Heart left ventricle (tissue), 16 donors: Measurements from ENCODE around the gene TFDP1. TPM values are rescaled to one million over a fixed set of nuclear protein-coding genes. Genes with fewer than 3 reads are reported as not detected.

ENCODE experiments used
- ATAC-seq, 4 donors: fragments of 200-7000 bp; cut with Tn5 transposase; one replicate each; pipeline ENCODE4 v1.9.1; 2020 to 2022; ENCODE audit warnings: moderate library complexity in 4 of 4, mild to moderate bottlenecking in 3 of 4, moderate number of reproducible peaks in 1 of 4
- DNase-seq, 5 donors: peaks; one replicate each; pipeline ENCODE4 v3.0.0-alpha.2; 2020
- H3K27ac ChIP-seq, 12 donors: fragments of 200-600 bp; sonication (generic) in 4 of 12; one replicate each; pipeline versions ENCODE4 v1.5.0 to v1.8.0; 2016 to 2022; ENCODE audit warnings: mild to moderate bottlenecking in 2 of 12
- H3K27me3 ChIP-seq, 9 donors: fragments of 200-600 bp; sonication (generic) in 2 of 9; one replicate each; pipeline versions ENCODE4 v1.5.1 to v1.8.0; 2016 to 2022; ENCODE audit warnings: mild to moderate bottlenecking in 3 of 9
- H3K36me3 ChIP-seq, 9 donors: fragments of 200-600 bp; sonication (generic) in 2 of 9; one replicate each; pipeline versions ENCODE4 v1.5.0 to v1.8.0; 2018 to 2022; ENCODE audit warnings: mild to moderate bottlenecking in 2 of 9
- H3K4me1 ChIP-seq, 12 donors: fragments of 200-600 bp; sonication (generic) in 4 of 12; one replicate each; pipeline versions ENCODE4 v1.5.0 to v1.8.0; 2016 to 2022; ENCODE audit warnings: mild to moderate bottlenecking in 3 of 12
- H3K4me3 ChIP-seq, 12 donors: fragments of 200-600 bp; sonication (generic) in 4 of 12; one replicate each; pipeline versions ENCODE4 v1.5.0 to v1.8.0; 2017 to 2022; ENCODE audit warnings: mild to moderate bottlenecking in 9 of 12, moderate library complexity in 4 of 12
- H3K9me3 ChIP-seq, 12 donors: fragments of 200-600 bp; sonication (generic) in 4 of 12; one replicate each; pipeline versions ENCODE4 v1.5.0 to v1.8.0; 2016 to 2022; ENCODE audit warnings: mild to moderate bottlenecking in 1 of 12
- POLR2A ChIP-seq, 2 donors: fragments of 450-650 bp; IDR thresholded peaks; one replicate each; pipeline ENCODE4 v1.6.1; 2017; ENCODE audit warnings: antibody characterized with exemption in 2 of 2, mild to moderate bottlenecking in 2 of 2, moderate library complexity in 2 of 2
- WGBS, 4 donors: extraction: QIAGEN DNeasy Blood & Tissue Kit in 2 of 4; methylation state at CpG; one replicate each; pipeline versions ENCODE4 v1.1.5 to v1.1.7; 2013 to 2018; 5-methylcytosine and 5-hydroxymethylcytosine counted together
- intact Hi-C, 10 donors: fragments of 100-400 bp; cut with DNase I; formaldehyde crosslinking; loops; one replicate each; pipeline versions ENCODE4 v1.11.1 to v1.14.2; 2022
- polyA plus RNA-seq, 2 donors: library from polyadenylated mRNA; stranded (reverse); fragments of 200-250 nt; gene quantifications; one replicate each; pipeline ENCODE4 v1.2.3, GENCODE V29; 2013
- total RNA-seq, 9 donors: library from RNA; depleted of rRNA in 2 of 9; stranded (reverse); fragments of >200 nt in 2 of 9; fragmentation: NEBNext Ultra II Directional in 3 of 9; extraction: Animal tissue kit (Norgen Biotek cat#: 25700) in 3 of 9; gene quantifications; one replicate each; pipeline versions ENCODE4 v1.1.0 to v1.2.4, GENCODE V29; 2016 to 2023
- TF ChIP-seq, protein P1 (sequence below), 12 donors: fragments of 200-600 bp; sonication (generic) in 4 of 12; IDR thresholded peaks; one replicate each; pipeline versions ENCODE4 v1.5.0 to v1.8.0; 2018 to 2022; ENCODE audit warnings: antibody characterized with exemption in 12 of 12, mild to moderate bottlenecking in 5 of 12
- donor health status: ischemic (EF 13 %, LVEDD 7.1; RV severe dilation, severe dysfunction).
- donor health status: healthy with polysubstance abuse.
- donor health status: DM: no; HTN: yes; CAD: no.
- donor health status: DM: no; HTN: no; CAD: no.
- donor health status: ischemic (EF 25% LVEDD 6.9; RV normal size, moderate dysfunction).
- donor health status: ischemic (EF 25% LVEDD 5.7; RV mildly dilated, moderate dysfunction).
- donor health status: healthy.
- donor health status: DM: yes; HTN: yes; CAD: no.
- donor health status: ischemic (EF 35%, LVEDD 5.7; RV mildly dilated, moderate dysfunction).
- donor health status: nonischemic (EF 11% LVEDD 7.7; RV severe dilation, severe dysfunction).
- donor health status: DM: yes; HTN: yes; CAD: no.
- donor health status: PGD.
- donor health status: ischemic (EF 29% LVEDD 5.4; RV normal size, mild dysfunction).
- donor health status: nonischemic (EF 23%, LVEDD 6.1; RV moderate dilation, normal function).

The TFDP1 gene
- total and polyA plus RNA-seq, 11 donors = 19.7 to 50.3 (median 44.3) TPM

GRCh38 chr13:113616281-113616906 is 31.8 kb downstream of the TFDP1 start:
- H3K9me3 ChIP-seq = no peaks in the 10 kb centered on the region
- no peak overlapping the region for H3K4me3 ChIP-seq
- intact Hi-C loops = no loop called here
- DNase-seq (peak in 1 of 5 donors; percentile 15), ATAC-seq (peak in 1 of 4 donors; percentile 47)
- no peak for TF ChIP-seq POLR2A (IDR thresholded peaks at IDR 0.05)
- TF ChIP-seq, protein P1, sequence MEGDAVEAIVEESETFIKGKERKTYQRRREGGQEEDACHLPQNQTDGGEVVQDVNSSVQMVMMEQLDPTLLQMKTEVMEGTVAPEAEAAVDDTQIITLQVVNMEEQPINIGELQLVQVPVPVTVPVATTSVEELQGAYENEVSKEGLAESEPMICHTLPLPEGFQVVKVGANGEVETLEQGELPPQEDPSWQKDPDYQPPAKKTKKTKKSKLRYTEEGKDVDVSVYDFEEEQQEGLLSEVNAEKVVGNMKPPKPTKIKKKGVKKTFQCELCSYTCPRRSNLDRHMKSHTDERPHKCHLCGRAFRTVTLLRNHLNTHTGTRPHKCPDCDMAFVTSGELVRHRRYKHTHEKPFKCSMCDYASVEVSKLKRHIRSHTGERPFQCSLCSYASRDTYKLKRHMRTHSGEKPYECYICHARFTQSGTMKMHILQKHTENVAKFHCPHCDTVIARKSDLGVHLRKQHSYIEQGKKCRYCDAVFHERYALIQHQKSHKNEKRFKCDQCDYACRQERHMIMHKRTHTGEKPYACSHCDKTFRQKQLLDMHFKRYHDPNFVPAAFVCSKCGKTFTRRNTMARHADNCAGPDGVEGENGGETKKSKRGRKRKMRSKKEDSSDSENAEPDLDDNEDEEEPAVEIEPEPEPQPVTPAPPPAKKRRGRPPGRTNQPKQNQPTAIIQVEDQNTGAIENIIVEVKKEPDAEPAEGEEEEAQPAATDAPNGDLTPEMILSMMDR (IDR thresholded peaks at IDR 0.05) = no peak
- WGBS, 4 donors = 86 to 90% (median 88%) methylated on average over 20 of the region's 20 CpGs
- H3K27ac ChIP-seq = peak overlapping the region in 1 of 12 donors; percentile 58
- no peaks in the 10 kb centered on the region for H3K27me3 ChIP-seq
- H3K36me3 ChIP-seq = peaks cover 0 to 24% (median 4%) of the 10 kb centered on the region in 9 donors
- H3K4me1 ChIP-seq = peaks cover 0 to 21% (median 0%) of the 10 kb centered on the region in 12 donors

GRCh38 chr13:113616991-113617749 is 32.6 kb downstream of the TFDP1 start:
- DNase-seq (peak in 2 of 5 donors; percentile 6 to 44), ATAC-seq (peak in 1 of 4 donors; percentile 42)
- H3K9me3 ChIP-seq = no peaks in the 10 kb centered on the region
- H3K4me1 ChIP-seq = peaks cover 0 to 21% (median 0%) of the 10 kb centered on the region in 12 donors
- H3K27ac ChIP-seq = peak overlapping the region in 1 of 12 donors; percentile 58
- H3K36me3 ChIP-seq = peaks cover 0 to 17% (median 0%) of the 10 kb centered on the region in 9 donors
- no peaks in the 10 kb centered on the region for H3K27me3 ChIP-seq
- 71 to 77% (median 74%) methylated on average over 14 to 18 of the region's 18 CpGs for WGBS, 4 donors
- intact Hi-C loops = no loop called here
- no peak for TF ChIP-seq POLR2A (IDR thresholded peaks at IDR 0.05)
- TF ChIP-seq, protein P1 (IDR thresholded peaks at IDR 0.05) = no peak
- H3K4me3 ChIP-seq = no peak overlapping the region

DNA sequence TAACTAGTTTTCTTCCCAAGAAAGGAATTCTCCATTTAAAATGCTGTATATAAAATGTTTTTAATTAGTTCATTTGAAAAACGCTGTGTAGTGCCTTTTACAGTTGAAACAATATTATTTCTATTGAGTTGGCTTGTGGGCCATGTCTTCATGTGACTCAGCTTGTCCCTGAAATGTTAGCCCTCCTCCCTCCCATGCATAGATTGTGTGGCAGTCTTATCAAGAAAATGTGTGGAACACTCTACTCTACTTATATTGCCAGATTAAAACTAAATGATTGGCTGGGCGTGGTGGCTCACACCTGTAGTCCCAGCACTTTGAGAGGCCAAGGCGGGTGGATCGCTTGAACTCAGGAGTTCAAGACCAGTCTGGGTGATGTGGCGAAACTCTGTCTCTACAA is 33.4 kb downstream of the TFDP1 start:
- TF ChIP-seq, protein P1 (IDR thresholded peaks at IDR 0.05) = no peak
- TF ChIP-seq POLR2A (IDR thresholded peaks at IDR 0.05) = no peak
- no peak overlapping the region for H3K27ac ChIP-seq
- H3K4me3 ChIP-seq = no peak overlapping the region
- no peaks in the 10 kb centered on the region for H3K27me3 ChIP-seq
- WGBS, 4 donors = 92 to 95% (median 94%) methylated on average over 5 of the region's 5 CpGs
- DNase-seq = peak in 1 of 5 donors; percentile 2
- peaks cover 0 to 10% (median under 1%) of the 10 kb centered on the region in 9 donors for H3K36me3 ChIP-seq
- H3K4me1 ChIP-seq = peaks cover 0 to 21% (median 0%) of the 10 kb centered on the region in 12 donors
- ATAC-seq = no peak
- no peaks in the 10 kb centered on the region for H3K9me3 ChIP-seq
- intact Hi-C loops = no loop called here

GRCh38 chr13:113618455-113618854 is 33.9 kb downstream of the TFDP1 start:
- TF ChIP-seq, protein P1 (IDR thresholded peaks at IDR 0.05) = no peak
- no peak for TF ChIP-seq POLR2A (IDR thresholded peaks at IDR 0.05)
- Histone ChIP-seq H3K36me3 (peaks cover 0 to 11% (median 5%) of the 10 kb centered on the region in 9 donors), H3K9me3 (no peaks in the 10 kb centered on the region), H3K4me3 (no peak overlapping the region), H3K4me1 (peaks cover 0 to 21% (median 0%) of the 10 kb centered on the region in 12 donors), H3K27me3 (no peaks in the 10 kb centered on the region), H3K27ac (no peak overlapping the region)
- 89 to 97% (median 96%) methylated on average over 7 of the region's 7 CpGs for WGBS, 4 donors
- peak in 2 of 5 donors; percentile 9 to 44 for DNase-seq
- ATAC-seq = no peak
- intact Hi-C loops = no loop called here
